SK-N-SH treated with all-trans-retinoic acid at 6 μM for 48 hours (cell line): ENCODE measurements around the gene CDKN1B.

ENCODE experiments used
- ARNTL ChIP-seq: fragments of 450-650 bp; formaldehyde crosslinking; IDR thresholded peaks from 2 replicates; pipeline ENCODE4 v1.5.0; 2020; ENCODE audit warnings: low read depth, mild to moderate bottlenecking, moderate library complexity, borderline replicate concordance
- BACH2 ChIP-seq: fragments of 250-450 bp; sonication (Bioruptor Pico); IDR thresholded peaks from 2 replicates; pipeline ENCODE4 v1.9.0; 2021; ENCODE audit warnings: mild to moderate bottlenecking, borderline replicate concordance
- ESRRG ChIP-seq: fragments of 250-450 bp; sonication (Bioruptor Pico); IDR thresholded peaks from 2 replicates; pipeline ENCODE4 v1.6.1; 2021; ENCODE audit warnings: mild to moderate bottlenecking
- RARB ChIP-seq: fragments of 250-450 bp; sonication (Bioruptor Pico); IDR thresholded peaks from 2 replicates; pipeline ENCODE4 v1.8.0; 2021; ENCODE audit warnings: mild to moderate bottlenecking, moderate library complexity
- SNAI2 ChIP-seq: fragments of 250-450 bp; sonication (Bioruptor Pico); IDR thresholded peaks from 2 replicates; pipeline ENCODE4 v1.5.0; 2020; ENCODE audit warnings: mild to moderate bottlenecking, moderate library complexity
- TCF4 ChIP-seq: fragments of 250-450 bp; sonication (Bioruptor Pico); IDR thresholded peaks from 2 replicates; pipeline ENCODE4 v1.8.0; 2021; ENCODE audit warnings: mild to moderate bottlenecking, moderate library complexity, borderline replicate concordance
- TSHZ2 ChIP-seq: fragments of 250-450 bp; sonication (Bioruptor Pico); IDR thresholded peaks from 2 replicates; pipeline ENCODE4 v1.5.0; 2020; ENCODE audit warnings: mild to moderate bottlenecking, moderate library complexity
- ZFP3 ChIP-seq: fragments of 250-450 bp; sonication (Bioruptor Pico); IDR thresholded peaks from 2 replicates; pipeline ENCODE4 v1.5.0; 2020; ENCODE audit warnings: mild to moderate bottlenecking, moderate library complexity
- ZNF565 ChIP-seq: fragments of 450-650 bp; formaldehyde crosslinking; conservative IDR thresholded peaks from 2 replicates; pipeline ENCODE4 v1.5.0; 2020; ENCODE audit warnings: low read depth, mild to moderate bottlenecking, moderate library complexity
- ZNF70 ChIP-seq: fragments of 450-650 bp; formaldehyde crosslinking; IDR thresholded peaks from 2 replicates; pipeline ENCODE4 v1.5.0; 2020; ENCODE audit warnings: mild to moderate bottlenecking, moderate library complexity
- ZNF8 ChIP-seq: fragments of 450-650 bp; formaldehyde crosslinking; IDR thresholded peaks from 2 replicates; pipeline ENCODE4 v1.5.0; 2020; ENCODE audit warnings: mild to moderate bottlenecking, moderate library complexity
- TF ChIP-seq, protein P1 (sequence below): fragments of 250-450 bp; sonication (Bioruptor Pico); IDR thresholded peaks from 2 replicates; pipeline ENCODE4 v1.8.0; 2020; ENCODE audit warnings: mild to moderate bottlenecking, moderate library complexity, borderline replicate concordance
- TF ChIP-seq, protein P2 (sequence below): fragments of 250-450 bp; sonication (Bioruptor Pico); IDR thresholded peaks from 2 replicates; pipeline ENCODE4 v1.5.1; 2020; ENCODE audit warnings: low read depth, mild to moderate bottlenecking, moderate library complexity
- TF ChIP-seq, protein P3 (sequence below): fragments of 250-450 bp; sonication (Bioruptor Pico); IDR thresholded peaks from 2 replicates; pipeline ENCODE4 v1.8.0; 2021; ENCODE audit warnings: low read depth, mild to moderate bottlenecking, moderate library complexity, borderline replicate concordance

- TF ChIP-seq ZNF70 (no peak), SNAI2 (CRISPR knock-in tag) (no peak), ZNF565 (CRISPR knock-in tag) (no peak), TCF4 (CRISPR knock-in tag) (no peak), ZFP3 (CRISPR knock-in tag) (no peak), TSHZ2 (CRISPR knock-in tag) (no peak), RARB (no peak), ESRRG (CRISPR knock-in tag) (no peak), ZNF8 (CRISPR knock-in tag) (no peak), ARNTL (CRISPR knock-in tag) (no peak), BACH2 (CRISPR knock-in tag) (no peak)
- TF ChIP-seq, protein P1, sequence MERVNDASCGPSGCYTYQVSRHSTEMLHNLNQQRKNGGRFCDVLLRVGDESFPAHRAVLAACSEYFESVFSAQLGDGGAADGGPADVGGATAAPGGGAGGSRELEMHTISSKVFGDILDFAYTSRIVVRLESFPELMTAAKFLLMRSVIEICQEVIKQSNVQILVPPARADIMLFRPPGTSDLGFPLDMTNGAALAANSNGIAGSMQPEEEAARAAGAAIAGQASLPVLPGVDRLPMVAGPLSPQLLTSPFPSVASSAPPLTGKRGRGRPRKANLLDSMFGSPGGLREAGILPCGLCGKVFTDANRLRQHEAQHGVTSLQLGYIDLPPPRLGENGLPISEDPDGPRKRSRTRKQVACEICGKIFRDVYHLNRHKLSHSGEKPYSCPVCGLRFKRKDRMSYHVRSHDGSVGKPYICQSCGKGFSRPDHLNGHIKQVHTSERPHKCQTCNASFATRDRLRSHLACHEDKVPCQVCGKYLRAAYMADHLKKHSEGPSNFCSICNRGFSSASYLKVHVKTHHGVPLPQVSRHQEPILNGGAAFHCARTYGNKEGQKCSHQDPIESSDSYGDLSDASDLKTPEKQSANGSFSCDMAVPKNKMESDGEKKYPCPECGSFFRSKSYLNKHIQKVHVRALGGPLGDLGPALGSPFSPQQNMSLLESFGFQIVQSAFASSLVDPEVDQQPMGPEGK (CRISPR knock-in tag), result no peak
- TF ChIP-seq, protein P2, sequence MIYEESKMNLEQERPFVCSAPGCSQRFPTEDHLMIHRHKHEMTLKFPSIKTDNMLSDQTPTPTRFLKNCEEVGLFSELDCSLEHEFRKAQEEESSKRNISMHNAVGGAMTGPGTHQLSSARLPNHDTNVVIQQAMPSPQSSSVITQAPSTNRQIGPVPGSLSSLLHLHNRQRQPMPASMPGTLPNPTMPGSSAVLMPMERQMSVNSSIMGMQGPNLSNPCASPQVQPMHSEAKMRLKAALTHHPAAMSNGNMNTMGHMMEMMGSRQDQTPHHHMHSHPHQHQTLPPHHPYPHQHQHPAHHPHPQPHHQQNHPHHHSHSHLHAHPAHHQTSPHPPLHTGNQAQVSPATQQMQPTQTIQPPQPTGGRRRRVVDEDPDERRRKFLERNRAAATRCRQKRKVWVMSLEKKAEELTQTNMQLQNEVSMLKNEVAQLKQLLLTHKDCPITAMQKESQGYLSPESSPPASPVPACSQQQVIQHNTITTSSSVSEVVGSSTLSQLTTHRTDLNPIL, result no peak
- TF ChIP-seq, protein P3, sequence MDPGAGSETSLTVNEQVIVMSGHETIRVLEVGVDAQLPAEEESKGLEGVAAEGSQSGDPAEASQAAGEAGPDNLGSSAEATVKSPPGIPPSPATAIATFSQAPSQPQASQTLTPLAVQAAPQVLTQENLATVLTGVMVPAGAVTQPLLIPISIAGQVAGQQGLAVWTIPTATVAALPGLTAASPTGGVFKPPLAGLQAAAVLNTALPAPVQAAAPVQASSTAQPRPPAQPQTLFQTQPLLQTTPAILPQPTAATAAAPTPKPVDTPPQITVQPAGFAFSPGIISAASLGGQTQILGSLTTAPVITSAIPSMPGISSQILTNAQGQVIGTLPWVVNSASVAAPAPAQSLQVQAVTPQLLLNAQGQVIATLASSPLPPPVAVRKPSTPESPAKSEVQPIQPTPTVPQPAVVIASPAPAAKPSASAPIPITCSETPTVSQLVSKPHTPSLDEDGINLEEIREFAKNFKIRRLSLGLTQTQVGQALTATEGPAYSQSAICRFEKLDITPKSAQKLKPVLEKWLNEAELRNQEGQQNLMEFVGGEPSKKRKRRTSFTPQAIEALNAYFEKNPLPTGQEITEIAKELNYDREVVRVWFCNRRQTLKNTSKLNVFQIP, result no peak
These were observed 42.2 kb downstream of the CDKN1B start for GRCh38 chr12:12759234-12759915.
